ENCODE measurements around the gene AIMP1. TPM values are rescaled to one million over a fixed set of nuclear protein-coding genes. Genes with fewer than 3 reads are reported as not detected.
A peak's percentile ranks its signal among the peaks of the same experiment; 100 is the strongest.

Gene AIMP1
- total RNA-seq, 4 donors from 2014 or later, result 13.6 to 32.8 (median 27.6) TPM

- TF ChIP-seq CTCF (IDR thresholded peaks at IDR 0.05), result no peak
- no peak for TF ChIP-seq POLR2A (IDR thresholded peaks at IDR 0.05)
- Histone ChIP-seq H3K9me3 (no peaks in the 10 kb centered on the region), H3K36me3 (peaks cover 0 to 15% (median 0%) of the 10 kb centered on the region in 3 donors), H3K4me1 (peaks cover 6 to 33% (median 7%) of the 10 kb centered on the region in 3 donors), H3K27me3 (no peaks in the 10 kb centered on the region), H3K27ac (no peak overlapping the region), H3K4me3 (no peak overlapping the region)
- intact Hi-C loops (cut with DNase I), result no loop called here
- WGBS, 2 donors, result 77 to 80% methylated on average over 1 of the region's 1 CpG
- no peak for DNase-seq
Observed at GRCh38 chr4:106312377-106312776, 4.0 kb upstream of the AIMP1 start.

- Histone ChIP-seq H3K36me3 (peaks cover 0 to 8% (median 0%) of the 10 kb centered on the region in 3 donors), H3K27ac (no peak overlapping the region), H3K4me1 (peaks cover 13 to 40% (median 13%) of the 10 kb centered on the region in 3 donors), H3K9me3 (no peaks in the 10 kb centered on the region), H3K4me3 (no peak overlapping the region), H3K27me3 (no peaks in the 10 kb centered on the region)
- no peak for DNase-seq
- WGBS, 2 donors, result 76 to 88% methylated on average over 3 of the region's 3 CpGs
- intact Hi-C loops (cut with DNase I), result no loop called here
- no peak for TF ChIP-seq CTCF (IDR thresholded peaks at IDR 0.05)
- no peak for TF ChIP-seq POLR2A (IDR thresholded peaks at IDR 0.05)
Observed at GRCh38 chr4:106312997-106313522, 3.3 kb upstream of the AIMP1 start.

- TF ChIP-seq POLR2A (IDR thresholded peaks at IDR 0.05), result no peak
- TF ChIP-seq CTCF (IDR thresholded peaks at IDR 0.05), result no peak
- H3K4me1 ChIP-seq, result peaks cover 13 to 51% (median 15%) of the 10 kb centered on the region in 3 donors
- intact Hi-C loops (cut with DNase I), result no loop called here
- no peaks in the 10 kb centered on the region for H3K36me3 ChIP-seq
- H3K4me3 ChIP-seq, result peak overlapping the region; percentile 80 to 97 (median 90)
- peak overlapping the region in 3 of 4 donors; percentile 95 to 98 (median 97) for H3K27ac ChIP-seq
- WGBS, 2 donors, result 19 to 26% methylated on average over 6 of the region's 6 CpGs
- DNase-seq, result no peak
- no peaks in the 10 kb centered on the region for H3K9me3 ChIP-seq
- no peaks in the 10 kb centered on the region for H3K27me3 ChIP-seq
Observed at GRCh38 chr4:106314960-106315359, 1.4 kb upstream of the AIMP1 start.

GRCh38 chr4:106315476-106315967, 828 bp upstream of the AIMP1 start:
- TF ChIP-seq CTCF (IDR thresholded peaks at IDR 0.05) (no peak), POLR2A (IDR thresholded peaks at IDR 0.05) (no peak)
- H3K36me3 ChIP-seq, result peaks cover 0 to 4% (median 0%) of the 10 kb centered on the region in 3 donors
- H3K4me1 ChIP-seq, result peaks cover 13 to 51% (median 15%) of the 10 kb centered on the region in 3 donors
- peak overlapping the region; percentile 95 to 98 (median 97) for H3K27ac ChIP-seq
- WGBS, 2 donors, result 0 to 1% methylated on average over 7 to 12 of the region's 13 CpGs
- H3K27me3 ChIP-seq, result no peaks in the 10 kb centered on the region
- peak overlapping the region; percentile 80 to 97 (median 90) for H3K4me3 ChIP-seq
- no peaks in the 10 kb centered on the region for H3K9me3 ChIP-seq
- intact Hi-C loops (cut with DNase I), result no loop called here
- peak; percentile 5 for DNase-seq

GRCh38 chr4:106316773-106317409, 541 bp downstream of the AIMP1 start:
- intact Hi-C loops (cut with DNase I), result no loop called here
- Histone ChIP-seq H3K36me3 (peaks cover 0 to 18% (median 0%) of the 10 kb centered on the region in 3 donors), H3K4me3 (peak overlapping the region; percentile 80 to 97 (median 90)), H3K4me1 (peaks cover 13 to 51% (median 15%) of the 10 kb centered on the region in 3 donors), H3K27me3 (no peaks in the 10 kb centered on the region), H3K27ac (peak overlapping the region; percentile 95 to 98 (median 97)), H3K9me3 (no peaks in the 10 kb centered on the region)
- no peak for DNase-seq
- TF ChIP-seq POLR2A (IDR thresholded peaks at IDR 0.05), result no peak
- no peak for TF ChIP-seq CTCF (IDR thresholded peaks at IDR 0.05)
- WGBS, 2 donors, result 3 to 5% methylated on average over 12 to 13 of the region's 13 CpGs
